GM19328 (cell line): Measurements from ENCODE around the gene AFG3L2.
"Not testable (repeated sequence)": the region's sequence is repeated elsewhere in the genome, so short reads cannot be mapped to it uniquely, and the experiment has no call there.

Experiments
- ATAC-seq: cut with Tn5 transposase; IDR thresholded peaks from one replicate; pipeline ENCODE4 v1.9.1; 2021; ENCODE audit warnings: mild to moderate bottlenecking, moderate library complexity; ENCODE audit not compliant: unreplicated experiment

Gene AFG3L2

DNA sequence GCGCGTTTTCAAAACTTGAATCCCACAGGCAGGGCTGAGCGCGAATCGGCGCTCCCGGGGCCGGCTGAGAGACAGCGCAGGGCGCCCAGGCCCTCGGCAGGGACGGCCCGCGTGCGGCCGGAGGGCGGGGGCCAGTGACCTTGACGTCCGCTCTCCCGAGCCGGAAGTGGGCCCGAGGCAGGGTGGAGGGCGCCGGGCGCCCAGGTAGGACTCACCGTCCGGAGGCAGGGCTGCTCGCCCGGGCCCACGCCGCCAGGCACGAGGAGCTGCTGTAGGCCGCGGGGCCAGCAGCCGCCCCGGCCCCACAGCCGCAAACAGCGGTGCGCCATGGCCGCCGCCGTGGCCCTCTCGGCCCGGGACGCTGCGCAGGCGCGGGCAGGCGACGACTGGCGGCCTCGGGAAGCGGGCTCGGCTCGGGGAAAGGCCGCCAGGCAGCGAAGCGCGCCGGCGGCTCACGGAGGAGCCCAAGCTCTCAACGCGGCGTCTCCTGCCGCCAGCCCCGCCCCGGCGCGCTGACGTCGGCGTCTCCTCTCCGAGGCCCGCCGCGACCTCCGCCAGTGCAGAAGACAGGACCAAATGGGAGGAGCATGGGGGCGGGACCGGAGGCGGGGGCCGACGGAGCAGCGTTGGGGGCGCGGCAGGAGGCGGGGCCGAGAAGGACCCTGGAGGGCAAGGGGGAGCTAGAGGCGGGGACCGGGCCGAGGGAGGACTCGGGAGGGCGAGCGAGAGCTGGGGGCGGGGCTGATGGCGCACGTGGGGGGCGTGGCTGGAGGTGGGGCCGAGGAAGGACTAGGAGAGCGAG, at the start of gene AFG3L2:
AFG3L2 (minus strand) TSS at position 474 of the 802 bp plus-strand sequence; CDS start at position 329, 145 bp downstream.
- peak; percentile 84 for ATAC-seq

DNA sequence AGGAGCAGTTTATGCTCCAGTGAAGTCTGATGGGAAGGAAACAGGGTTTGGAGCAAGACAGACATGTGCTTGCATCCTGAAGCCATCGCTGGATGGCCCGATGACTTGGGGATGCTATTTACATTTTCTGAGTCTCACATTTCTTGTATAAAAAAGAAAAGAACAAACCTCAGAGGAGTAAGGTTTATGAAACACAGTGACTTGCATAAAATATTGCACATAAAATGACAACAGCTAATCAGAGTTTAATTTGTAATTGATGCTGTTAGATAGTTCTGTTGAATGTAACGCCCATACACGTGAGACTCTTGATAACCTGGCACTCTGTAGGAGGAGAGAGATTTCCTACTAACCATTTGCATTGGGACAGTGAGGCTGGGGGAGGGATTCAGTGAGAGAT, 47.2 kb upstream of the AFG3L2 start:
- no peak for ATAC-seq

DNA sequence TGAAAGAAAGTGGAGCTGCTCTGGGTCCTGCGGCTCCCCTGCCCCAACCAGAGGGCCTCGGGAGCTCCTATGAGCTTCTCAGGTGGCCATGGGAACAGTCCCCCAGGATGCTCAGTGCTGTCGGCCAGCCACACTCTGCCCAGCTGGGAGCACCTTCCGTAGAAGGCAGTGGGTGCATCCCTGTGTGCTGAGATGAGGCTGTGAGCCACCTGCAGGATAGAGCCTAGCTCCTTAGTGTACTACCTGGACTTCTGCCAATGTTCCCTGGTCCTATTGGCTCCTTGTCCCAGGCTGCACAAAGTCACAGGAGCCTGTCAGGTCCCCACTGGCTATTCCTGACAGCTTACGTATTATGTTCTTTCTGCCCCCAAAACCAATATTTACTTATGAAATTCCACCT, 46.8 kb upstream of the AFG3L2 start:
- ATAC-seq: no peak

DNA sequence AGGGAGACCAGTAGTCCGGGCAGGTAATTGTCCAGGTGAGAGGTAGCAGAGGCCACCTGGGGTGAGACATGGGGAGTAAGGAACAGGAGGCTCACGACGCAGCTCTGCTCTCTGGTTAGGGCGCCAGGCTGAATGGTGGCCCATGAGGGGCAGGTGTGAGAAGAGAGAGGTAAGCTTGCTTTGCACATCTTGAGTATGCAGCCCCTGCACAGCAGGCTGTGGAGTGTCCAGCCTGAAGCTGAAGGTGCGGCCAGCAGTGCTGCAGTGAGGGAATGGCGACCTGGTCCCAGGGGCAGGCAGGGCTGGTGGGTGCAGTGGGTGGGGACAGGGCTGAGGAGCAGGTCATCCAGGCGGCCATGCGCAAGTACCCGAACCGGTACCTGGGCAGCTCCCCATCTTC, 46.4 kb upstream of the AFG3L2 start:
- no peak for ATAC-seq

DNA sequence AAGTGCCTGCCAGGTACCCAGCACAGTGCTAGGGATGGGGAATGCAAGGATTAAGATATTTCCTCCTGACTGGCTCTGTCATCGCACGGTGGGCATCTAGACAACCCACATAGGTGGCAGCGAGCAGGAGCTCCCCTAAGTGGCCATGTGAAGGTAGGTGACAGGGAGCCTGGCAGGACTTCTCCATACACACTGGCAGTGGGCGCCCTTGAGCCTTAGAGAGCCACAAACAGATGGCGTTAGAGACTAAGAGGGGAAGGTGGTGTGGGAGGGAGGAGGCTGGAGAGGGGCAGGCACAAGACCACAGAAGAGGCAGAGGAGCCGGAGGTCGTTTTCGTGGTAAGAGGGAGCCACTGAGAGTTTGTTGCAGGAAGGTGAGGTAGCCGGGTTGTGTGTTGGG, 45.9 kb upstream of the AFG3L2 start:
- ATAC-seq: no peak

DNA sequence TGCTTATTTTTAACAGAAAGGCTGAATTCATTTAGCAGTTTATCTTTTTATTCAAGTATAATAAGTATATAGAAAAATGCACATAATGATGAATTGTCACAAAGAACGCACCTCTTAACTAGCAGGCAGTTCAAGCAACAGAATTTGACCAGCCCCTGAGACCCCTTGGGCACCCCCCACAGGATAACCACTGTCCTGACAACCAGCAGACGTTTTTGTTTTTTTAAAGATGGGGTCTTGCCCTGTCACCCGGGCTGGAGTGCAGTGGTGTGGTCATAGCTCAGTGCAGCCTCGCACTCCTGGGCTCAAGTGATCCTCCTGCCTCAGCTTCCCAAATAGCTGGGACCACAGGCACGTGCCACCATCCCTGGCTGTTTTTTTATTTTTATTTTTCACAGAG, 44.7 kb upstream of the AFG3L2 start:
- ATAC-seq: no peak

DNA sequence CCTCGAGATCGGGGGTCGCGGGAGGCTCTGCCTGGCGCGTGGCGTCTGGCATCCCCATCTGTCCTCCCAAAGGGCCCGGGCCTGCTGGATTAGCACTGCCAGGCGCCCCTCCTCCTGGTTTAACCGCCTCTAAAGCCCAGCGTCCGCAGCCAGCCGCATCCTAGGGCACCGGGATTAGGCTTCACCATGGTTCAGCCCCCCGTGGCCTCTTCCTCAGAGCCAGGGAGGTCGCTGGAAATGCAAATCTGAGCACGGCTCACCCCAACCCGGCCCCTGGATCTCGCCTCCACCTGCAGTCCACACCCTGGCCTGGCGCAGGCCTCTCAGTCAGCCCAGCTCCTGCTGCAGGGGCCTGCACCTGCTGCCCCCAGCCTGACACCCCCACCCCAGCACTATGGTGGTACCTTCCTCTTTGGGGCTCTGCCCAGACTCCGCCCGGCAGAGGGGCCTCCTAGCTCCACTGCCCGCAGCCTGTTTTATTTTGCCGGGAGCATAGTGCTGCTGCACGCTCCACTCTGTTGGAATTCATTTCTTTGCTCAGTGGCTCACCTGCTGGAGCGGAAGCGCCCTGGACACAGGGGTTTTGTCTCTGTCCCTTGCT, 43.9 kb upstream of the AFG3L2 start:
- ATAC-seq: no peak

DNA sequence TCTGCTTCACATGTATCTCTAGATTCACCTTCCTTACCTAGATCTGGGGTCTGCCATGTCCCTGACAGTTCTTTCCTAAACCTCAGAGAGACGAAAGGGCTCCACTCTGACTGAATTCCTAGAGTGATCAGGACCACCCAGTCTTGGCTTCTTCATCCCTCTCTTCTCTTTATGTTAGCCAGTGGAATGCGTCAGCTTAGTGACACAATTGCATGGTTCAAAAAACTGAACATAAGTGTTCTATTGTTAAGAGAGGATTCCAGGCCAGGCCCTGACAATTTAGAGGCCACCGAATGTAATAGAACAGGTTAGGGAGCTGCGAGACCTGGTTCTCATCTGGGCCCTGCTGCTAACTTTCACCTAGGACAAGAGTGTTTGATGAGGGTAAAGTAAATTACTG, 40.7 kb upstream of the AFG3L2 start:
- ATAC-seq: no peak

DNA sequence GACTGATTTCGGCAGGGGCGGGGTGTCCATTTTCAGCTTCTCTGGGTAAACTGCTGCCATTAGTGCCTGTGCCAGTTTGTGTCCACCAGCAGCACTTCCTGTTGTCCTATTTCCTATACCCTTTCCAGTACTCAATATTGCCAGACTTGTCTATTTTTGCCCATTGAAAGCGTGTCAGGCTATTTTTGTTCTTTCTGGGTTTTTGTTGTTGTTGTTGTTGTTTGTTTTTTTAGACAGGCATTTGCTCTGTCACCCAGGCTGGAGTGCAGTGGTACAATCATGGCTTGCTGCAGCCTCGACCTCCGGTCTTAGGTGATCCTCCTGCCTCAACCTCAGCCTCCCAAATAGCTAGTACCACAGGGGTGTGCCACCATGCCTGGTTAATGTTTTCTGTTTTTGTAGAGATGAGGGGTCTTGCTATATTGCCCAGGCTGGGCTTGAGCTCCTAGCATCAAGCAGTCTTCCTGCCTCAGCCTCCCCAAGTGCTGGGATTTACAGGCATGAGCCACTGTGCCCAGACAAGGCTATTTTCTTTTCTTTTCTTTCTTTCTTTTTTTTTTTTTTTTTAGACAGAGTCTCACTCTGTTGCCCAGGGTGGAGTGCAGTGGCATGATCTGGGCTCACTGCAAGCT, 39.2 kb upstream of the AFG3L2 start:
- ATAC-seq: no peak

DNA sequence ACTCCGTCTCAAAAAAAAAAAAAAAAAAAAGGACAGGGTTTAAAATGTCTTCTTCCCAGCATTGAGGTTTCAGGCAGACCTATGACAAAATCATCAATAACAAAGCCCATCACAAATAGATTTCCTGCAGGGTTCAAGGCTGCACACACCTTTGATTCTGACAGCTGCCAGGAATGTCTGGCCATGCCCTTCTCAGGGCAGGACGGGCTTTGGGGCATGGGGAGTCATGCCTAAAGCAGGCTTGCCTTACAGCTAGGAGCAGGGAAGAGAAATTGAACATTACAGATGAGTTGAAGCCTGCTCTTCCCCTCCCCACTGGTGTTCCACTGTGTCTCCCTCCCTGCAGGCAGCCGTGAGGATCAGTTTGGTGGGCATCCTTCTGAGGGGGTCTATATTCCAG, 34.4 kb upstream of the AFG3L2 start:
- no peak for ATAC-seq

DNA sequence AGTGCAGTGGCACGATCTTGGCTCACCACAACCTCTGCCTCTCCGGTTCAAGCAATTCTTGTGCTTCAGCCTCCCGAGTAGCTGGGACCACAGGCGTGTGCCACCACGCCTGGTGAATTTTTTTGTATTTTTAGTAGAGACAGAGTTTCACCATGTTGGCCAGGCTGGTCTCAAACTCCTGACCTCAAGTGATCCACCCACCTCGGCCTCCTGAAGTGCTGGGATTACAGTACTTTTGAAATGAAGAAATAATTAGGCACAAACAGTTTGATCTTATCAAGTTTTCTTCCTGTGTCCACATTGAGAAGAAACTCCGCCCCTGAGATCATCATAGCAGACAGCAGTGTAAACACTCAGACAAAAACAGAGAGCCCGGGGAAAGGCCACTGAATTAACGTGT, 33.7 kb upstream of the AFG3L2 start:
- ATAC-seq: not testable (repeated sequence)

DNA sequence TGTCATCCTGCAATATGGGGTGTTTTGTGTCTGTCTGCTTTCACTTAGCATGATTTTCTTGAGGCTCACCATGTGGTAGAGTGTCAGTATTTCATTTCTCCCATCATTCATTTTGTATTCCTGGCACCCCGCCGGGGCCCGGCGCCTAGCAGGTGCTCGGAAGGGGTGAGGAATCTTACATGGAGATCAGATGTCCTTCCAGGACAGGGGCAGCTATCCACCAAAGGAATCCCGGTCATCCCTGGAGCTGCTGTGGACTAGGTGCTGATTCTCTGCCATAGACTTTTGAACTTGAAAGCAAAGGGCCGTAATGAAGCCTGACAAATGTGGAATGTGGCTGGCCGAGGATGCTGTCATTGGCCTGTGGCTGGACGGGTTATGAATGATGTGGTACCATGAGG, 33.1 kb upstream of the AFG3L2 start:
- no peak for ATAC-seq

DNA sequence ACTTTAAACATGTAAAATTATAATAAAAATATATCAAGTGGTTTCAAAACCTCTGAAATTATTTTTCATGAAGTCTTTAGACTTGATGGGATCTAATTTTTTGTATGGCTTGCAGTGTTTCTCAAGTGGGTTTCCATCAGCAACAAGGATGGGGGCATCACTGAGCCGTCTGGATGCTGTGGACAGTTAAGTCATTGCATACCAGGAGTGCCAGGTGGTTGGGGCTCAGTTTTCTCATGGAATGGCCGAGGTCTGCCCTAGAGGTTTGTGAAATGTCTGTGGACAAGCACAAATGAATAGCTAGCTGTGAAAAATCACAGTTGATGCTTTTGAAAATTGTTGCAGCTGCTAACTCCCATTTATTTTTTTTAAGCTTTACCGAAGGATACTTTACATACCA, 32.4 kb upstream of the AFG3L2 start:
- no peak for ATAC-seq

DNA sequence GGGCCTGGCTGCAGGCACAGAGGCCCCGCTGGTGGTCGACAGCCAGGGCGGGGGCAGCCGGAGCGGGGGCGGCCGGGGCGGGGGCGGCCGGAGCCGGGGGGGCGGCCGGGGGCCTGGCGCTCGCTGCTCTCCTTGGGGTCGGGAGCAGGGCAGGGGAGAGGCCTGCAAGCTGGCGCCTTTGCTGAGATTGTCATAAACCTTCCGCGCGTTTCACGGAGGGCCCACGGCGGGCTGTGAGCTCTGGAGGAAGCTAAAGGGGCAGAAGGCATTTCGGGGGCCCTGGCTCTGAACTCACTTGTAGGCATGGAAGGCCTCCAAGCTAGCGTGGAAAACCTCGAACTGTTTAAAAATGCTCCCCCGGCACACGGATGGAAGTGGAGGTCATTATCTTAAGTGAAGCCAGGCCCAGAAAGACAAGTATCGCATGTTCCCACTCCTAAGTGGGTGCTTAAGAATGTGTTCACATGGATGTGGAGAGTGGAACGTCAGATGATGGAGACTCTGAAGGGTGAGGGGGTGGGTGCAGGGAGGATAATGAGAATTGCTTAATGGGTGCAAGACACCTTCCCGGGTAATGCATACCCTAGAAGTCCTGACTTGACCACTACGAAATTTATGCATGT, 31.3 kb upstream of the AFG3L2 start:
- ATAC-seq: no peak

DNA sequence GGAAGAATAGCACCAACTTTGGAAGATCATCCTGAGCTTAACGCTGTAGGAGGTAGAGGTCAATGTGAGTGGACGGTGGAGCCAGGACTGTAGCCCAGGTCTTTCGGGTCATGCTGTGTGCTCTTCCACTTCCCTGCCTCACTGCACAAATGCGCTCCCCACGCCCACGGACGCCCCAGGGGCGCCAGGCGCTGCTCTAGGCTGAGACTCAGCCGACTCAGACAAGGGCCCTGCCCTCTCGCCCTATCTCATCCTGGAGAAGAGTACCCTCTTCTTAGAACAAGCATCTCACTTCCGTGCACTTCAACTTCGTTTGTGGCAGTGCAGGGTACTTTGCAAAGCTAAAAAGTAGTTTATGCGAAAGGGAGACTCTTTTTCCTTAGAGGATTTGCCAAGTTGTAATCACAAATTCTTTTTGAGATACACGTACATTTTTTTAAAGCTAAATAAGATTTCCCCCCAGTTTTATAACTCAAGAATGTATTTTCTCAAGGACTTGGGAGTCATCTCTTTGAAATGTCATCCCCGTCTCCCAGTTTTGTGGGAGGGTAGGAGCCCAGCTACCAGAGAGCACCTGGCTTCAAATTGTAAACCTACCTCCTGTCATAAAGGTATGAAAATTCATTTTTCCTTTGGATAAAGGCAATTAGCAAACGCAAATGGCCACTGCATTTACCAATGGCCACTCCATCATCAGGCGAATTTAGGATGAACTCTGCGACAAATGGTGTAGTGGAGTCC, 29.5 kb upstream of the AFG3L2 start:
- no peak for ATAC-seq

DNA sequence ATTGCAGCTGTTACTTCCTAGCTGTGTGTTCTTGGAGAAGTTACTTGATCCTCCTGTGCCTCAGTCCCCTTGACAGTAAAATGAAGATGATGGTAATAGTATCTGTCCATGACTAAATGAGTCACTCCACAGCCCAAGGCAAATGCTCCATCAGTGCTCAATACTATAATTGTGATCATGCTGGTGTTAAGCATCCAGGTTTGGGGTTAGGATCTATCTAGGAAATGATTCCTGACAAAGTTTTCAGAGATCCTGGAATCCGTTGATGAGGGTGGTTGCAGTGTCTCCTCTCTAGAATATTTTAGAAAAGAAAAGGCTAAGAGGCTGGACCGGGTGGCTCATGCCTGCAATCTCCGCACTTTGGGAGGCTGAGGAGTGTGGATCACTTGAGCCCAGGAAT, 28.0 kb upstream of the AFG3L2 start:
- ATAC-seq: no peak

DNA sequence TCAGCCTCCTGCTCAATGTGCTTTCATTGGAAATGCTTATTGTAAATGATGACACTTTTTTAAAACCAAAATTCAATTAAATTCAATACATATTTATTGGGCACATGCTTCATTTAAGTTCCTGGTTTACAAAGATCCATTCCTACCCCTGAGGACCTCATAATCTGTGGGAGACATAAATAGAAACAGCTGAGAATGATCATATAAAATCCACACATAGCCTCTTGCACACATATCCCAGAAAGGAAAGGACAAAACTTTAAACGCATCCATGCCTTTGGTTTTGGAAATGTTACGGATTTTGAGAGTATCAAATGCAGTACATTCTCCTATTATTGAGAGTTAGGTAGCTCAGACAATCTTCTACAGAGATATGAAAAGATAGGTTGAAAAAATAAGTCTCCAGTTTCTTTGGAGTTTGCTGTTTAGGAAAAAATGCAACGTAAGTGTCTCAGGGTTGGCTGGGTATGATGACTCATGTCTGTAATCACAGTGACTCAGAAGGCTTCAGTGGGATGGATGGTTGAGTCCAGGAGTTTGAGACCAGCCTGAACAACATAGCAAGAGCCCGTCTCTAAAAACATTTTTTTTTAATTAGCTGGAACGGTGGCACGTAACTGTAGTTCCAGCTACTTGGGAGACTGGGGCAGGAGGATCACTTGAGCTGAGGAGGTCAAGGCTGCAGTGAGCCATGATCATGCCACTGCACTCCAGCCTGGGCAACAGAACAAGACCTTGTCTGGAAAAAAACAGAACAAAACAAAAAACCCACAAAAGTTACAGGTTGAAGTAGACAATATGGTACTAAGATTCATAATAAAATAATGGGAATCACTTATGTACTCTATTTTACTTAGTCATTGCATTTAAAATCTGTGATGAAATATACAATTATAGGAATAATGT, 26.8 kb upstream of the AFG3L2 start:
- no peak for ATAC-seq

DNA sequence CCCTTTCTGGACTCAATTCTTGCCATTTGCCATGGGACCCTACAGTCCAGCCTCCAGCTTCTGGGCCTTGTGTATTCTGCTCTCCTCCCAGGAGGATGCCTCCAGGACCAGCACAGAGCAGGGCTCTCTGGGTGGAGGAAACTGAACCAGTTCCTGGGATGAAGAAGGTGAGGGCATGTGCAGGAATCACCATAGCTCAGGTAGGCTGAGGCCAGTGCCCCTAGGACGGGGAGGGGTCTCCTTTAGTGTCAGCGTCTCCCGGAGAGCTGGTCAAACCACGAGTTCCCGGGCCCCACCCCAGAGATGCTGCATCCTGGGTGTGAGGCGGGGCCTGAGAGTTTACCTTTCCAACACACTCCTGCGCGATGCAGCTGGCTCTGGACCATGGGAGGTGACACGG, 24.9 kb upstream of the AFG3L2 start:
- no peak for ATAC-seq

DNA sequence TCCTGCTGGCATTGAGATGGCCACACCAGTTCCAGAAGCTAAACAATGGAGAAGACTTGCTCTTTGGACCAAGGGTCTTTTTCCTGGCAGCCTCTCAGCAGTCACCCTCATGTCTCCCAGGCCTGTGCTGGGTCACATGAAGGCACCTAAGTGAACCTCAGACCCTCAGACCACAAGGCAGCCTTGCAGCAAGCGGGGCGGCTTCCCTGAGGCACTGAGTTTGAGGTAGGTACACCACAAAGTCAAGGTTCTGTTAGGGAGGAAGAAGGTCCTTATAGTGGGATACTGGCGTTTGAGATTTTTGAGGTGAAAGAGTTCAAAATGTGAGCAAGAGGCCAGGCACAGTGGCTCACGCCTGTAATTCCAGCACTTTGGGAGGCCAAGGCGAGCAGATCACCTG, 22.2 kb upstream of the AFG3L2 start:
- no peak for ATAC-seq

DNA sequence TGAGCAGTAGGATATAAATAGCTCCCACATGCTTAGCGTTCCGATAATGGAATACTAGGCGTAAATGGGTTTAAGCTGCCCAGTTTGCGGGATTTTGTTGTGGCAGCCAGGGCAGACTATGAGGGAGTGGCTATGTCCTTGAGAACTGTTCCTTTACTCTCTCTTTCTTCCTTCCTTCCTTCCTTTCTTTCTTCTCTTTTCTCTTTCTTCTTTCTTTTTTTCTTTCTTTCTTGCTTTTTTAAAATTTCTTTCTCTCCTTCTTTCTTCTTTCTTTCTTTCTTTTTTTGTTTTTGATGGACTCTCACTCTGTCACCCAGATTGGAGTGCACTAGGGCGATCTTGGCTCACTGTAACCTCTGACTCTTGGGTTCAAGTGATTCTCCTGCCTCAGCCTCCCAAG, 21.6 kb upstream of the AFG3L2 start:
- ATAC-seq: no peak
